GM23248 (cell line): ENCODE results near the gene TRPM3.

Experiments used
- EZH2 ChIP-seq: fragments of 200-600 bp; sonication (generic); IDR thresholded peaks from 2 replicates; pipeline ENCODE4 v1.6.1; 2018; ENCODE audit warnings: antibody characterized with exemption, mild to moderate bottlenecking; ENCODE audit not compliant: insufficient read depth, poor library complexity, severe bottlenecking
- EZH2phosphoT487 ChIP-seq: fragments of 200-600 bp; sonication (generic); IDR thresholded peaks from 2 replicates; pipeline ENCODE4 v1.6.1; 2018; ENCODE audit warnings: antibody characterized with exemption, moderate library complexity, mild to moderate bottlenecking, low read depth; ENCODE audit not compliant: insufficient read depth

GRCh38 chr9:70530716-70531115, 590.7 kb downstream of the TRPM3 start:
- no peak for TF ChIP-seq EZH2
- TF ChIP-seq EZH2phosphoT487, result no peak
